Fibroblast of lung (primary cell): ENCODE data around the gene OR4C12. TPM values are rescaled to one million over a fixed set of nuclear protein-coding genes. Genes with fewer than 3 reads are reported as not detected.
"Not testable (repeated sequence)": the region's sequence is repeated elsewhere in the genome, so short reads cannot be mapped to it uniquely, and the experiment has no call there.

Source experiments
- DNase-seq, 2 donors: peaks; one replicate each; pipeline versions ENCODE4 v3.0.0 to v3.0.0-alpha.2; 2010; ENCODE audit warnings: low read depth in 2 of 2
- H2AFZ ChIP-seq: 2 replicates; pipeline ENCODE4 v1.5.1; 2012; ENCODE audit warnings: low read length, control low read depth, inconsistent platforms
- H3K27ac ChIP-seq: 2 replicates; pipeline ENCODE4 v1.5.1; 2011; ENCODE audit warnings: low read length, control low read depth; ENCODE audit not compliant: insufficient read depth
- H3K27me3 ChIP-seq: 2 replicates; pipeline ENCODE4 v1.5.1; 2011; ENCODE audit warnings: mild to moderate bottlenecking, low read length; ENCODE audit not compliant: control insufficient read depth, insufficient read depth
- H3K36me3 ChIP-seq: 2 replicates; pipeline ENCODE4 v1.5.1; 2011; ENCODE audit warnings: low read length; ENCODE audit not compliant: control insufficient read depth, insufficient read depth
- H3K4me1 ChIP-seq: 2 replicates; pipeline ENCODE4 v1.5.1; 2011; ENCODE audit warnings: low read length; ENCODE audit not compliant: control insufficient read depth, insufficient read depth; ENCODE audit errors: extremely low read depth
- H3K4me2 ChIP-seq: 2 replicates; pipeline ENCODE4 v1.5.1; 2011; ENCODE audit warnings: low read length, control low read depth; ENCODE audit not compliant: insufficient read depth; ENCODE audit errors: extremely low read depth
- H3K4me3 ChIP-seq, 4 experiments: fragments of 200-600 bp in 1 of 4; sonication (generic) in 1 of 4; replicated peaks in 1 of 4; 2 replicates each; pipeline ENCODE4 v1.5.1; 2011 to 2016; ENCODE audit warnings: low read length in 4 of 4, low read depth in 3 of 4, mild to moderate bottlenecking in 3 of 4, control low read depth in 2 of 4, inconsistent platforms in 1 of 4, mixed read lengths in 1 of 4; ENCODE audit not compliant: insufficient read depth in 1 of 4; ENCODE audit errors: control extremely low read depth in 1 of 4
- H3K79me2 ChIP-seq: 2 replicates; pipeline ENCODE4 v1.5.1; 2012; ENCODE audit warnings: mild to moderate bottlenecking, low read length, inconsistent platforms; ENCODE audit not compliant: control insufficient read depth, insufficient read depth
- H3K9ac ChIP-seq: 2 replicates; pipeline ENCODE4 v1.5.1; 2011; ENCODE audit warnings: mild to moderate bottlenecking, low read length, control low read depth; ENCODE audit not compliant: insufficient read depth
- H3K9me3 ChIP-seq: 2 replicates; pipeline ENCODE4 v1.5.1; 2012; ENCODE audit warnings: low read depth, low read length; ENCODE audit not compliant: control insufficient read depth, insufficient read depth
- H4K20me1 ChIP-seq: 2 replicates; pipeline ENCODE4 v1.5.1; 2011; ENCODE audit warnings: low read length; ENCODE audit not compliant: control insufficient read depth, insufficient read depth; ENCODE audit errors: extremely low read depth
- CTCF ChIP-seq, 2 donors: IDR thresholded peaks in 1 of 2; conservative IDR thresholded peaks in 1 of 2; 1 replicate in 1 of 2; 2 replicates in 1 of 2; pipeline ENCODE4 v1.5.1; 2011 to 2012; ENCODE audit warnings: low read length in 2 of 2, control low read depth in 1 of 2, inconsistent platforms in 1 of 2, low read depth in 1 of 2, mild to moderate bottlenecking in 1 of 2
- EZH2 ChIP-seq: IDR thresholded peaks from 2 replicates; pipeline ENCODE4 v1.5.1; 2012; ENCODE audit warnings: low read length, control low read depth, mild to moderate bottlenecking; ENCODE audit errors: missing control alignments
- polyA plus RNA-seq, 2 donors: library from polyadenylated mRNA; depleted of rRNA in 1 of 2; stranded (reverse) in 1 of 2; unstranded in 1 of 2; fragments of >200 nt; gene quantifications; 2 replicates each; pipeline ENCODE4 v1.2.1, GENCODE V29; 2011 to 2012; ENCODE audit warnings: missing spikeins in 1 of 2
- total RNA-seq: library from RNA; depleted of rRNA; stranded (reverse); fragments of >200 nt; gene quantifications from 2 replicates; pipeline ENCODE4 v1.2.1, GENCODE V29; 2014

OR4C12 gene
- total and polyA plus RNA-seq, 2 donors (not counting 1 experiment from before 2014, with no cell fraction given) = not detected

GRCh38 chr11:49952091-49952490 is 30.2 kb downstream of the OR4C12 start, which contains the start of gene OR4C13:
TSS of gene OR4C13 (plus strand) at chr11:49952391. CDS start at chr11:49952423, 32 bp downstream.
- H3K27me3 ChIP-seq = no peaks in the 10 kb centered on the region
- no peaks in the 10 kb centered on the region for H4K20me1 ChIP-seq
- no peak within 1 kb of the TSS for H2AFZ ChIP-seq
- H3K36me3 ChIP-seq = no peaks in the 10 kb centered on the region
- H3K4me2 ChIP-seq = no peak within 1 kb of the TSS
- H3K9ac ChIP-seq = no peak within 1 kb of the TSS
- TF ChIP-seq CTCF (conservative IDR thresholded peaks at IDR 0.05 in 1 of 2, IDR thresholded peaks at IDR 0.05 in 1 of 2; ENCODE audit: low read depth in 1 of 2, low read length in 2 of 2) (no peak), EZH2 (no peak)
- H3K79me2 ChIP-seq = no peaks in the 10 kb centered on the region
- no peak for DNase-seq
- no peaks in the 10 kb centered on the region for H3K4me1 ChIP-seq
- H3K4me3 ChIP-seq = no peak within 1 kb of the TSS
- no peaks in the 10 kb centered on the region for H3K9me3 ChIP-seq
- H3K27ac ChIP-seq = no peak within 1 kb of the TSS

DNA sequence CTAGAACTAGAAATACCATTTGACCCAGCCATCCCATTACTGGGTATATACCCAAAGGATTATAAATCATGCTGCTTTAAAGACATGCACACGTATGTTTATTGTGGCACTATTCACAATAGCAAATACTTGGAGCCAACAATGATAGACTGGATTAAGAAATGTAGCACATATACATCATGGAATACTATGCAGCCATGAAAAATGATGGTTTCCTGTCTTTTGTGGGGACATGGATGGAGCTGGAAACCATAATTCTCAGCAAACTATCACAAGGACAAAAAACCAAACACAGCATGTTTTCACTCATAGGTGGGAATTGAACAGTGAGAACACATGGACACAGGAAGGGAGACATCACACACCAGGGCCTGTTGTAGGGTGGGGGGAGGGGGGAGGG is 33.6 kb downstream of the OR4C12 start:
- H3K4me1 ChIP-seq, H3K9ac ChIP-seq, H4K20me1 ChIP-seq, H3K27ac ChIP-seq, H3K36me3 ChIP-seq, H3K4me3 ChIP-seq, H3K4me2 ChIP-seq, H3K79me2 ChIP-seq, DNase-seq, H2AFZ ChIP-seq, H3K27me3 ChIP-seq, H3K9me3 ChIP-seq: not testable (repeated sequence)

Other genes starting within 250 kb of the OR4C12 start
- not detected in 2 replicates for gene OR4C13, start 30.1 kb downstream of the OR4C12 start, total RNA-seq
- not detected in 2 replicates for gene OR4C13, start 30.1 kb downstream of the OR4C12 start, polyA plus RNA-seq
- not detected in 2 replicates for gene OR4C45, start 50.3 kb upstream of the OR4C12 start, total RNA-seq
- not detected in 2 replicates for gene OR4C45, start 50.3 kb upstream of the OR4C12 start, polyA plus RNA-seq